HCT116 (cell line): ENCODE measurements around the gene CCDC57. TPM values are rescaled to one million over a fixed set of nuclear protein-coding genes. Genes with fewer than 3 reads are reported as not detected.

Source experiments
- ATAC-seq: fragments of 200-7000 bp; cut with Tn5 transposase; 2 replicates; pipeline ENCODE4 v1.9.1; 2020; ENCODE audit warnings: mild to moderate bottlenecking, moderate library complexity
- BruUV-seq: library from RNA; stranded (reverse); fragments of 400-500 nt; replicated peaks from 2 replicates; lab custom pipeline; 2021; lab: Mats Ljungman, UMichigan
- CTCF ChIA-PET: fragments of 300-600 bp; sonication (Branson Sonifier 250); formaldehyde crosslinking; loops from one replicate; lab custom pipeline; 2021; ENCODE audit warnings: antibody characterized with exemption; lab: Charles Lee
- POLR2A ChIA-PET: fragments of 300-600, 350-600 bp; sonication (Branson Sonifier 250); formaldehyde crosslinking; loops from one replicate; lab custom pipeline; 2021; ENCODE audit warnings: antibody characterized with exemption; lab: Charles Lee
- RAD21 ChIA-PET, 2 experiments: fragments of 300-600 bp; sonication (Branson Sonifier 250); formaldehyde crosslinking; loops; one replicate each; lab custom pipeline; 2023; ENCODE audit warnings: low total read pairs in 2 of 2; ENCODE audit not compliant: uncharacterized antibody in 2 of 2, unreplicated experiment in 2 of 2, low non-redundant PET in 1 of 2; lab: Charles Lee
- DNase-seq: peaks from one replicate; pipeline ENCODE4 v3.0.0-alpha.2; 2010; ENCODE audit warnings: low read depth, low spot score
- H2AFZ ChIP-seq: fragments of 200-600 bp; shearing (Covaris generic), sonication (generic); 2 replicates; pipeline ENCODE4 v1.6.1; 2017; ENCODE audit warnings: low read depth, mixed run types, mixed read lengths, antibody characterized with exemption, low read length; ENCODE audit not compliant: poor library complexity, severe bottlenecking
- H3K27ac ChIP-seq: 2 replicates; pipeline ENCODE4 v1.5.1; 2012; ENCODE audit warnings: low read depth, low read length
- H3K27me3 ChIP-seq: fragments of 200-600 bp; sonication (generic); 2 replicates; pipeline ENCODE4 v1.6.1; 2016; ENCODE audit warnings: mixed run types, low read length, mixed read lengths; ENCODE audit not compliant: insufficient read depth
- H3K36me3 ChIP-seq, 2 experiments: fragments of 200-500 bp in 1 of 2; fragments of 200-600 bp in 1 of 2; sonication (Bioruptor generic) in 1 of 2; sonication (generic) in 1 of 2; 2 replicates each; pipeline versions ENCODE4 v1.5.1 to v1.6.1; 2014 to 2016; ENCODE audit warnings: low read length in 2 of 2, inconsistent platforms in 1 of 2, mixed read lengths in 1 of 2, mixed run types in 1 of 2; ENCODE audit not compliant: insufficient read depth in 2 of 2, control insufficient read depth in 1 of 2
- H3K4me1 ChIP-seq, 2 experiments: fragments of 200-600 bp in 1 of 2; sonication (generic) in 1 of 2; 2 replicates each; pipeline versions ENCODE4 v1.5.1 to v1.6.1; 2012 to 2017; ENCODE audit warnings: low read length in 2 of 2, inconsistent platforms in 1 of 2, mild to moderate bottlenecking in 1 of 2, mixed read lengths in 1 of 2, mixed run types in 1 of 2, moderate library complexity in 1 of 2; ENCODE audit not compliant: insufficient read depth in 2 of 2, control insufficient read depth in 1 of 2
- H3K4me2 ChIP-seq: fragments of 200-600 bp; sonication (generic); 2 replicates; pipeline ENCODE4 v1.6.1; 2017; ENCODE audit warnings: mixed run types, low read length, mixed read lengths
- H3K4me3 ChIP-seq, 2 experiments: fragments of 200-600 bp in 1 of 2; sonication (generic) in 1 of 2; replicated peaks in 1 of 2; 2 replicates each; pipeline ENCODE4 v1.5.1; 2011 to 2016; ENCODE audit warnings: low read length in 2 of 2, control low read depth in 1 of 2, low read depth in 1 of 2, mild to moderate bottlenecking in 1 of 2, mixed read lengths in 1 of 2, mixed run types in 1 of 2
- H3K79me2 ChIP-seq: fragments of 200-600 bp; sonication (generic); 2 replicates; pipeline ENCODE4 v1.6.1; 2017; ENCODE audit warnings: mild to moderate bottlenecking, mixed run types, low read length, moderate library complexity, mixed read lengths; ENCODE audit not compliant: insufficient read depth
- H3K9ac ChIP-seq: fragments of 200-600 bp; sonication (generic); 2 replicates; pipeline ENCODE4 v1.6.1; 2016; ENCODE audit warnings: low read length, mixed read lengths
- H3K9me2 ChIP-seq: fragments of 200-600 bp; sonication (generic), shearing (Covaris generic); 2 replicates; pipeline ENCODE4 v1.6.1; 2017; ENCODE audit warnings: mixed run types, mild to moderate bottlenecking, moderate library complexity; ENCODE audit not compliant: insufficient read depth
- H3K9me3 ChIP-seq, 2 experiments: fragments of 200-500 bp in 1 of 2; fragments of 200-600 bp in 1 of 2; sonication (Bioruptor generic) in 1 of 2; sonication (generic) in 1 of 2; 2 replicates each; pipeline ENCODE4 v1.6.1; 2014 to 2017; ENCODE audit warnings: low read length in 2 of 2, mixed read lengths in 2 of 2, inconsistent platforms in 1 of 2, low read depth in 1 of 2, mild to moderate bottlenecking in 1 of 2, mixed run types in 1 of 2, moderate library complexity in 1 of 2; ENCODE audit not compliant: control insufficient read depth in 1 of 2, insufficient read depth in 1 of 2
- H4K20me1 ChIP-seq: fragments of 200-600 bp; sonication (generic), shearing (Covaris generic); 2 replicates; pipeline ENCODE4 v1.6.1; 2017; ENCODE audit warnings: mixed run types, mild to moderate bottlenecking, moderate library complexity; ENCODE audit not compliant: insufficient read depth
- ELF1 ChIP-seq: IDR thresholded peaks from 2 replicates; pipeline ENCODE4 v1.6.1; 2012; ENCODE audit warnings: low read depth, borderline replicate concordance
- EZH2 ChIP-seq: fragments of 200-600 bp; sonication (generic); IDR thresholded peaks from 2 replicates; pipeline ENCODE4 v1.6.1; 2017; ENCODE audit warnings: antibody characterized with exemption, mixed run types
- EZH2phosphoT487 ChIP-seq: fragments of 200-600 bp; IDR thresholded peaks from 2 replicates; pipeline ENCODE4 v1.6.1; 2018; ENCODE audit warnings: antibody characterized with exemption, borderline replicate concordance
- FOSL1 ChIP-seq: IDR thresholded peaks from 2 replicates; pipeline ENCODE4 v1.6.1; 2012; ENCODE audit warnings: low read depth
- JUND ChIP-seq: IDR thresholded peaks from 2 replicates; pipeline ENCODE4 v1.6.1; 2012
- POLR2A ChIP-seq: IDR thresholded peaks from 2 replicates; pipeline ENCODE4 v1.7.0; 2011; ENCODE audit warnings: borderline replicate concordance; ENCODE audit not compliant: insufficient read depth, insufficient read length; ENCODE audit errors: extremely low read depth
- POLR2AphosphoS5 ChIP-seq: IDR thresholded peaks from 2 replicates; pipeline ENCODE4 v1.6.1; 2011; ENCODE audit warnings: mild to moderate bottlenecking, low read depth, low read length, moderate library complexity
- SIN3A ChIP-seq: IDR thresholded peaks from 2 replicates; pipeline ENCODE4 v1.6.1; 2012; ENCODE audit warnings: low read depth
- SP1 ChIP-seq: IDR thresholded peaks from 2 replicates; pipeline ENCODE4 v1.6.1; 2012; ENCODE audit warnings: low read depth
- SRF ChIP-seq: IDR thresholded peaks from 2 replicates; pipeline ENCODE4 v1.6.1; 2012; ENCODE audit warnings: low read depth
- TCF7L2 ChIP-seq: IDR thresholded peaks from 2 replicates; pipeline ENCODE4 v1.7.0; 2011; ENCODE audit warnings: borderline replicate concordance, inconsistent platforms; ENCODE audit not compliant: insufficient read depth, insufficient read length; ENCODE audit errors: extremely low read depth
- ZFX ChIP-seq: fragments of 450-650 bp; IDR thresholded peaks from 2 replicates; pipeline ENCODE4 v1.6.1; 2017
- intact Hi-C: fragments of 100-400 bp; cut with micrococcal nuclease; formaldehyde crosslinking; loops from 2 replicates; pipeline ENCODE4 v1.10.0; 2022
- total RNA-seq: library from RNA; stranded (reverse); gene quantifications from one replicate; pipeline ENCODE4 v1.2.1, GENCODE V29; 2021; ENCODE audit not compliant: unreplicated experiment
- TF ChIP-seq, protein P1 (sequence below): IDR thresholded peaks from 2 replicates; pipeline ENCODE4 v1.6.1; 2012; ENCODE audit warnings: low read depth
- TF ChIP-seq, protein P2 (sequence below), 3 experiments: fragments of 200-600 bp in 1 of 3; sonication (generic) in 1 of 3; IDR thresholded peaks in 2 of 3; conservative IDR thresholded peaks in 1 of 3; 2 replicates each; pipeline ENCODE4 v1.5.1; 2012 to 2017; ENCODE audit warnings: low read depth in 2 of 3, low read length in 2 of 3, antibody characterized with exemption in 1 of 3, borderline replicate concordance in 1 of 3, control low read depth in 1 of 3, mild to moderate bottlenecking in 1 of 3, mixed read lengths in 1 of 3, mixed run types in 1 of 3, moderate library complexity in 1 of 3; ENCODE audit not compliant: insufficient read depth in 1 of 3
- TF ChIP-seq, protein P3 (sequence below): IDR thresholded peaks from 2 replicates; pipeline ENCODE4 v1.6.1; 2012
- TF ChIP-seq, protein P4 (sequence below): IDR thresholded peaks from 2 replicates; pipeline ENCODE4 v1.6.1; 2011; ENCODE audit warnings: mild to moderate bottlenecking, low read length, moderate library complexity; ENCODE audit not compliant: insufficient replicate concordance; ENCODE audit errors: extremely low read depth

The CCDC57 gene
- total RNA-seq, 1 experiment from 2014 or later, result 143 TPM

DNA sequence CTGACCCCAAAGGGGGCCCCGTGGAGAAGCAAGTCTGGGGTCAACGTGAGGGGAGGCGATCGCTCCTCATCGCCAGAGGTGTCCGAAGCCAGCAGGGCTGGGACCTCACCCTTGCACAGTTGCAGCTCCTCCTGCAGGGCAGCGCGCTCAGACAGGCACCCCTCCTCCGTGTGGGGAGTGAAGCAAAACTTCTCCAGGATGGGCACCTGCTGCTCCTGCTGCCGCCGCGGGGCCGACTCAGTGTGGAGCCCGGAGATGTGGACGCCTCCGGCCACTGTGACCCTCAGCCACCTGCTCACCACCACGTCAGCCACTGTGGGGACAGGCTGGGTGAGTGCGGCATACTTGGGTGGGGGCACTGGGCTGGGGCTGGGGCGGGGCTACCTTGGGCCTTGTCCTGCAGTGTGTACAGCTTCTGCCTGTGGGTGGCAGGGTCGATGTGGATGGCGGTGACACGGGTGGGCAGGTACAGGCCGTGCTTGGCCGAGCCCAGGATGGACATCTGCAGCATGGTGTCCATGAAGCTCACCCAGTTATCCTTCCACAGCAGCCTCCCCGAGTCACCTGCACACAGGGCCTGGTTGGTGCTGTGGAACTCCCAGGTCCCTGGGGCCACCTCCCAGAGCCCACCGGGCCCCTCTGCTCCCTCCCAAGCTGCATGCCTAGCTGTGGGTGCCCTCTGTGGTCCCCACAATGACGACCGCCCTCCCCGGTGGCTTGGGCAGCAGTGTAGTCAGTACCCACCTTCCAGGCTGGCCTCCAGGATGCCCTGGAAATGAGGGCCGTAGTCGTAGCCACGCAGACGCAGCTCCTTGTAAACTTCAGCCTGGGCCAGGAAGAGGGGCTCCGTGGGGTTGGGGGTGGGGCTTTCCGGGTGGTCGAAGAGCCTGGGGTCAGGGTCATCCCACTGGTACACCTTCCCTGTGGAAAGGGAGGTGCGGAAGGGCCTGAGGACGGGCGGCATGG lies 125.4 kb downstream of the CCDC57 start:
- RAD21 ChIA-PET, result no interaction called here
- Histone ChIP-seq H3K9me3 (no peaks in the 10 kb centered on the region), H3K79me2 (peaks cover 68% of the 10 kb centered on the region), H3K27ac (no peak overlapping the region; the same call in 1 of the 2 replicates), H3K27me3 (no peaks in the 10 kb centered on the region), H3K4me3 (no peak overlapping the region), H3K9ac (no peak overlapping the region), H3K36me3 (peaks cover 75 to 100% of the 10 kb centered on the region in 2 experiments), H3K4me2 (no peak overlapping the region), H3K4me1 (no peaks in the 10 kb centered on the region), H3K9me2 (no peaks in the 10 kb centered on the region)
- CTCF ChIA-PET, result no interaction called here
- intact Hi-C loops, result no loop called here
- no peak for ATAC-seq
- no TSS peak for BruUV-seq
- TF ChIP-seq POLR2A (no peak), ELF1 (no peak), POLR2AphosphoS5 (no peak), SIN3A (no peak), TCF7L2 (no peak), FOSL1 (no peak), JUND (no peak), EZH2phosphoT487 (no peak), SP1 (no peak), SRF (no peak), ZFX (no peak), EZH2 (no peak)
- TF ChIP-seq, protein P1, sequence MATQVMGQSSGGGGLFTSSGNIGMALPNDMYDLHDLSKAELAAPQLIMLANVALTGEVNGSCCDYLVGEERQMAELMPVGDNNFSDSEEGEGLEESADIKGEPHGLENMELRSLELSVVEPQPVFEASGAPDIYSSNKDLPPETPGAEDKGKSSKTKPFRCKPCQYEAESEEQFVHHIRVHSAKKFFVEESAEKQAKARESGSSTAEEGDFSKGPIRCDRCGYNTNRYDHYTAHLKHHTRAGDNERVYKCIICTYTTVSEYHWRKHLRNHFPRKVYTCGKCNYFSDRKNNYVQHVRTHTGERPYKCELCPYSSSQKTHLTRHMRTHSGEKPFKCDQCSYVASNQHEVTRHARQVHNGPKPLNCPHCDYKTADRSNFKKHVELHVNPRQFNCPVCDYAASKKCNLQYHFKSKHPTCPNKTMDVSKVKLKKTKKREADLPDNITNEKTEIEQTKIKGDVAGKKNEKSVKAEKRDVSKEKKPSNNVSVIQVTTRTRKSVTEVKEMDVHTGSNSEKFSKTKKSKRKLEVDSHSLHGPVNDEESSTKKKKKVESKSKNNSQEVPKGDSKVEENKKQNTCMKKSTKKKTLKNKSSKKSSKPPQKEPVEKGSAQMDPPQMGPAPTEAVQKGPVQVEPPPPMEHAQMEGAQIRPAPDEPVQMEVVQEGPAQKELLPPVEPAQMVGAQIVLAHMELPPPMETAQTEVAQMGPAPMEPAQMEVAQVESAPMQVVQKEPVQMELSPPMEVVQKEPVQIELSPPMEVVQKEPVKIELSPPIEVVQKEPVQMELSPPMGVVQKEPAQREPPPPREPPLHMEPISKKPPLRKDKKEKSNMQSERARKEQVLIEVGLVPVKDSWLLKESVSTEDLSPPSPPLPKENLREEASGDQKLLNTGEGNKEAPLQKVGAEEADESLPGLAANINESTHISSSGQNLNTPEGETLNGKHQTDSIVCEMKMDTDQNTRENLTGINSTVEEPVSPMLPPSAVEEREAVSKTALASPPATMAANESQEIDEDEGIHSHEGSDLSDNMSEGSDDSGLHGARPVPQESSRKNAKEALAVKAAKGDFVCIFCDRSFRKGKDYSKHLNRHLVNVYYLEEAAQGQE, result no peak
- TF ChIP-seq, protein P2, sequence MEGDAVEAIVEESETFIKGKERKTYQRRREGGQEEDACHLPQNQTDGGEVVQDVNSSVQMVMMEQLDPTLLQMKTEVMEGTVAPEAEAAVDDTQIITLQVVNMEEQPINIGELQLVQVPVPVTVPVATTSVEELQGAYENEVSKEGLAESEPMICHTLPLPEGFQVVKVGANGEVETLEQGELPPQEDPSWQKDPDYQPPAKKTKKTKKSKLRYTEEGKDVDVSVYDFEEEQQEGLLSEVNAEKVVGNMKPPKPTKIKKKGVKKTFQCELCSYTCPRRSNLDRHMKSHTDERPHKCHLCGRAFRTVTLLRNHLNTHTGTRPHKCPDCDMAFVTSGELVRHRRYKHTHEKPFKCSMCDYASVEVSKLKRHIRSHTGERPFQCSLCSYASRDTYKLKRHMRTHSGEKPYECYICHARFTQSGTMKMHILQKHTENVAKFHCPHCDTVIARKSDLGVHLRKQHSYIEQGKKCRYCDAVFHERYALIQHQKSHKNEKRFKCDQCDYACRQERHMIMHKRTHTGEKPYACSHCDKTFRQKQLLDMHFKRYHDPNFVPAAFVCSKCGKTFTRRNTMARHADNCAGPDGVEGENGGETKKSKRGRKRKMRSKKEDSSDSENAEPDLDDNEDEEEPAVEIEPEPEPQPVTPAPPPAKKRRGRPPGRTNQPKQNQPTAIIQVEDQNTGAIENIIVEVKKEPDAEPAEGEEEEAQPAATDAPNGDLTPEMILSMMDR (IDR thresholded peaks at IDR 0.05 in 2 of 3, conservative IDR thresholded peaks at IDR 0.05 in 1 of 3; ENCODE audit: borderline replicate concordance in 1 of 3, insufficient read depth in 1 of 3, low read depth in 2 of 3, low read length in 2 of 3), result no peak
- TF ChIP-seq, protein P3, sequence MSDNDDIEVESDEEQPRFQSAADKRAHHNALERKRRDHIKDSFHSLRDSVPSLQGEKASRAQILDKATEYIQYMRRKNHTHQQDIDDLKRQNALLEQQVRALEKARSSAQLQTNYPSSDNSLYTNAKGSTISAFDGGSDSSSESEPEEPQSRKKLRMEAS, result no peak
- TF ChIP-seq, protein P4, sequence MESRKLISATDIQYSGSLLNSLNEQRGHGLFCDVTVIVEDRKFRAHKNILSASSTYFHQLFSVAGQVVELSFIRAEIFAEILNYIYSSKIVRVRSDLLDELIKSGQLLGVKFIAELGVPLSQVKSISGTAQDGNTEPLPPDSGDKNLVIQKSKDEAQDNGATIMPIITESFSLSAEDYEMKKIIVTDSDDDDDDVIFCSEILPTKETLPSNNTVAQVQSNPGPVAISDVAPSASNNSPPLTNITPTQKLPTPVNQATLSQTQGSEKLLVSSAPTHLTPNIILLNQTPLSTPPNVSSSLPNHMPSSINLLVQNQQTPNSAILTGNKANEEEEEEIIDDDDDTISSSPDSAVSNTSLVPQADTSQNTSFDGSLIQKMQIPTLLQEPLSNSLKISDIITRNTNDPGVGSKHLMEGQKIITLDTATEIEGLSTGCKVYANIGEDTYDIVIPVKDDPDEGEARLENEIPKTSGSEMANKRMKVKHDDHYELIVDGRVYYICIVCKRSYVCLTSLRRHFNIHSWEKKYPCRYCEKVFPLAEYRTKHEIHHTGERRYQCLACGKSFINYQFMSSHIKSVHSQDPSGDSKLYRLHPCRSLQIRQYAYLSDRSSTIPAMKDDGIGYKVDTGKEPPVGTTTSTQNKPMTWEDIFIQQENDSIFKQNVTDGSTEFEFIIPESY, result no peak
- TF ChIP-seq, all 23 proteins: peak for 0
- Histone ChIP-seq H2AFZ (no peak overlapping the region), H4K20me1 (peaks cover 2% of the 10 kb centered on the region; the same call in 1 of the 2 replicates)
- POLR2A ChIA-PET, result interaction anchor here (0.6 kb wide), 1 partner anchor 12 kb away, joined by 3 read pairs; no protein-coding TSS in a partner anchor
- no peak for DNase-seq
